ENCODE results near the gene ARMC12.

DNA sequence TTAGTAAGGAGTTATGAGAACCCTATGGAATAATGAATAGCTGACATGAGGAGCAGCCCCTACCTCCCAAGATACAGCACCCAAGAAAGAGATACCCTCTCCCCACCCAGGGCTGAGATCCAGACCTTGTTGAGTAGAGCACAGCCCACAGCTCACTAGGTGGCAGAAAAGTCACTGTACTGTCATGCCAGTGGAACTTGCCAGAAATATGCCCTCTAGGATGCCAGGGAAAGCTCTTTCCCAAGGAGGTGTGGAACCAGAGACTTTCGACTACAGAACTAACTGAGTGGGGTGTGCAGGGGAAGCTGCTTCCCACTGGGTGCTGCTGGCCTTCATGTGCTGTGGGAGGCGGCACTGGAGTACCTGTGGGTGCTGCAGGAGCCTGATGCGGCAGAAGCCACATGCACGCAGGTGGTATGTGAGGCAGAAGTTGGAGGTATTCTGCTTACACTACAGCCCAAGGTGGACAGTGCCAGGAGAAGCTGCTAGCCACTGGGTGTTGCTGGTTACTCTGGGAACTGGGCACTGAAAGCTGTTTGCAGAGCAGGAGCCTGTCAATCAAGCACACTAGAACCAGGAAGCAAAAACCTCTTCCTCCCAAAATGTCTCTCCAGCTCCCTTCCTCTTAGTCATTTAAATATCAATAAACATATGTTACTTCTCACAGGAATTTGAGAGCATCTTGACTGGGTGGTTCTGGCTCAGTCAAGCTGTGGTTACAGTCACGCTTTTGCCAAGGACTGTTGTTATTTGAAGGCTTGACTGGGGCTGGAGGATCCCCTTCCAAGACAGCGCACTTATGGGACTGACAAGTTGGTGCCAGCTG, 17.8 kb downstream of the ARMC12 start:
- no peak for TF ChIP-seq ZNF138 (CRISPR knock-in tag; conservative IDR thresholded peaks at IDR 0.05)
- no peak for TF ChIP-seq ATF3 (CRISPR knock-in tag; conservative IDR thresholded peaks at IDR 0.05)
- no peak for TF ChIP-seq ESRRA (CRISPR knock-in tag; IDR thresholded peaks at IDR 0.05; ENCODE audit: borderline replicate concordance)
- TF ChIP-seq RORB (CRISPR knock-in tag; IDR thresholded peaks at IDR 0.05): no peak
- TF ChIP-seq CTCF (IDR thresholded peaks at IDR 0.05): no peak
- TF ChIP-seq IRF1 (CRISPR knock-in tag; IDR thresholded peaks at IDR 0.05): no peak
